KMS-11 (cell line): ENCODE measurements around the gene PTPRK.

ENCODE experiments used
- H2AFZ ChIP-seq: fragments of 200-600 bp; sonication (generic); 2 replicates; pipeline ENCODE4 v1.6.1; 2016; ENCODE audit warnings: antibody characterized with exemption, mixed run types, low read depth
- H3K27ac ChIP-seq: fragments of 200-600 bp; sonication (generic); 2 replicates; pipeline ENCODE4 v1.6.1; 2016; ENCODE audit warnings: mild to moderate bottlenecking, mixed run types
- H3K27me3 ChIP-seq: fragments of 200-600 bp; sonication (generic); 2 replicates; pipeline ENCODE4 v1.6.1; 2017; ENCODE audit warnings: mild to moderate bottlenecking, low read depth, mixed run types, moderate library complexity; ENCODE audit not compliant: insufficient read depth
- H3K36me3 ChIP-seq: fragments of 200-600 bp; sonication (generic); 2 replicates; pipeline ENCODE4 v1.6.1; 2017; ENCODE audit warnings: mild to moderate bottlenecking, mixed run types; ENCODE audit not compliant: insufficient read depth
- H3K4me1 ChIP-seq: fragments of 200-600 bp; sonication (generic); 2 replicates; pipeline ENCODE4 v1.6.1; 2016; ENCODE audit warnings: mild to moderate bottlenecking, low read depth, mixed run types; ENCODE audit not compliant: poor library complexity, severe bottlenecking
- H3K4me2 ChIP-seq: fragments of 200-600 bp; sonication (generic); 2 replicates; pipeline ENCODE4 v1.7.0; 2016; ENCODE audit warnings: mild to moderate bottlenecking, mixed run types
- H3K4me3 ChIP-seq: fragments of 200-600 bp; sonication (generic); IDR thresholded peaks from 2 replicates; pipeline ENCODE4 v1.6.1; 2017; ENCODE audit warnings: low read depth, low read length, mixed read lengths; ENCODE audit not compliant: insufficient read depth
- H3K79me2 ChIP-seq: fragments of 200-600 bp; sonication (generic); 2 replicates; pipeline ENCODE4 v1.6.1; 2016; ENCODE audit warnings: low read depth, mixed run types; ENCODE audit not compliant: insufficient read depth
- H3K9ac ChIP-seq: fragments of 200-600 bp; sonication (generic); 2 replicates; pipeline ENCODE4 v1.6.1; 2016; ENCODE audit warnings: mild to moderate bottlenecking, mixed run types
- H4K20me1 ChIP-seq: fragments of 200-600 bp; sonication (generic); 2 replicates; pipeline ENCODE4 v1.6.1; 2016; ENCODE audit warnings: mild to moderate bottlenecking, mixed run types; ENCODE audit not compliant: insufficient read depth
- CTCF ChIP-seq: fragments of 200-600 bp; sonication (generic); conservative IDR thresholded peaks from 2 replicates; pipeline ENCODE4 v1.6.1; 2017; ENCODE audit warnings: low read depth, mild to moderate bottlenecking, antibody characterized with exemption, low read length, moderate library complexity, mixed read lengths

The PTPRK gene

GRCh38 chr6:128376952-128377503 is 143.4 kb downstream of the PTPRK start:
- no peak overlapping the region for H3K9ac ChIP-seq
- no peaks in the 10 kb centered on the region for H3K27me3 ChIP-seq
- no peak overlapping the region for H3K27ac ChIP-seq
- no peak overlapping the region for H3K4me2 ChIP-seq
- no peaks in the 10 kb centered on the region for H4K20me1 ChIP-seq
- no peaks in the 10 kb centered on the region for H3K36me3 ChIP-seq
- H3K4me3 ChIP-seq: no peak overlapping the region
- H3K4me1 ChIP-seq: no peaks in the 10 kb centered on the region
- H2AFZ ChIP-seq: no peak overlapping the region
- H3K79me2 ChIP-seq: no peaks in the 10 kb centered on the region
- no peak for TF ChIP-seq CTCF

GRCh38 chr6:128371136-128371535 is 149.3 kb downstream of the PTPRK start:
- no peak overlapping the region for H3K9ac ChIP-seq
- no peaks in the 10 kb centered on the region; the same call in 1 of the 2 replicates for H4K20me1 ChIP-seq
- H3K4me1 ChIP-seq: no peaks in the 10 kb centered on the region
- no peaks in the 10 kb centered on the region for H3K27me3 ChIP-seq
- H3K4me3 ChIP-seq: no peak overlapping the region
- H3K4me2 ChIP-seq: no peak overlapping the region
- no peak overlapping the region for H2AFZ ChIP-seq
- no peak overlapping the region for H3K27ac ChIP-seq
- no peak for TF ChIP-seq CTCF
- H3K79me2 ChIP-seq: no peaks in the 10 kb centered on the region
- H3K36me3 ChIP-seq: no peaks in the 10 kb centered on the region

- Histone ChIP-seq H2AFZ (no peak overlapping the region), H3K4me2 (no peak overlapping the region), H3K27ac (no peak overlapping the region), H3K36me3 (no peaks in the 10 kb centered on the region), H3K9ac (no peak overlapping the region), H3K4me1 (no peaks in the 10 kb centered on the region), H4K20me1 (no peaks in the 10 kb centered on the region; the same call in 1 of the 2 replicates), H3K79me2 (no peaks in the 10 kb centered on the region), H3K27me3 (no peaks in the 10 kb centered on the region), H3K4me3 (no peak overlapping the region)
- no peak for TF ChIP-seq CTCF
These were observed 150.3 kb downstream of the PTPRK start for GRCh38 chr6:128370072-128370471.

- Histone ChIP-seq H3K36me3 (no peaks in the 10 kb centered on the region), H2AFZ (no peak overlapping the region), H3K79me2 (no peaks in the 10 kb centered on the region), H3K9ac (no peak overlapping the region), H4K20me1 (no peaks in the 10 kb centered on the region; the same call in 1 of the 2 replicates), H3K4me1 (no peaks in the 10 kb centered on the region), H3K27me3 (no peaks in the 10 kb centered on the region), H3K4me2 (no peak overlapping the region), H3K4me3 (no peak overlapping the region), H3K27ac (no peak overlapping the region)
- TF ChIP-seq CTCF: no peak
These were observed 152.0 kb downstream of the PTPRK start for GRCh38 chr6:128368213-128368944.
